CD4-positive, CD25-positive, alpha-beta regulatory T cell (primary cell): ENCODE results near the gene AP1S1. TPM values are rescaled to one million over a fixed set of nuclear protein-coding genes. Genes with fewer than 3 reads are reported as not detected.
"Not testable (repeated sequence)": the region's sequence is repeated elsewhere in the genome, so short reads cannot be mapped to it uniquely, and the experiment has no call there.

Source experiments
- ATAC-seq, 2 donors: fragments of 150-1000 bp; cut with Tn5 transposase; one replicate each; pipeline ENCODE4 v1.10.0; 2021; ENCODE audit warnings: low read depth in 2 of 2, moderate number of reproducible peaks in 2 of 2, moderate library complexity in 1 of 2
- DNase-seq, 3 donors: peaks; one replicate each; pipeline versions ENCODE4 v3.0.0 to v3.0.0-alpha.2; 2012 to 2022; ENCODE audit warnings: mixed read lengths in 1 of 3
- H3K27ac ChIP-seq: one replicate; pipeline ENCODE4 v1.7.0; 2013; ENCODE audit warnings: mild to moderate bottlenecking, low read length; ENCODE audit not compliant: insufficient read depth, poor library complexity, severe bottlenecking
- H3K27me3 ChIP-seq: one replicate; pipeline ENCODE4 v1.7.0; 2013; ENCODE audit warnings: low read length; ENCODE audit not compliant: control insufficient read depth, insufficient read depth
- H3K36me3 ChIP-seq: one replicate; pipeline ENCODE4 v1.7.0; 2013; ENCODE audit warnings: mild to moderate bottlenecking, low read length, moderate library complexity; ENCODE audit not compliant: control insufficient read depth, insufficient read depth
- H3K4me1 ChIP-seq: 2 replicates; pipeline ENCODE4 v1.7.0; 2013; ENCODE audit warnings: mild to moderate bottlenecking, low read length; ENCODE audit not compliant: insufficient read depth, control insufficient read depth, poor library complexity, severe bottlenecking
- H3K4me3 ChIP-seq: one replicate; pipeline ENCODE4 v1.7.0; 2013; ENCODE audit warnings: low read depth, mild to moderate bottlenecking, low read length, moderate library complexity
- H3K9me3 ChIP-seq, 2 experiments: 1 replicate in 1 of 2; 2 replicates in 1 of 2; pipeline ENCODE4 v1.7.0; 2013; ENCODE audit warnings: low read length in 2 of 2, mild to moderate bottlenecking in 1 of 2, moderate library complexity in 1 of 2; ENCODE audit not compliant: control insufficient read depth in 2 of 2
- H3K27ac Mint-ChIP-seq, 3 donors: one replicate each; pipeline ENCODE4 v1.8.0; 2020 to 2022; ENCODE audit warnings: mild to moderate bottlenecking in 3 of 3, mixed read lengths in 3 of 3, moderate library complexity in 2 of 3
- H3K27me3 Mint-ChIP-seq: one replicate; pipeline ENCODE4 v1.8.0; 2022; ENCODE audit warnings: mild to moderate bottlenecking, mixed read lengths
- H3K36me3 Mint-ChIP-seq: one replicate; pipeline ENCODE4 v1.8.0; 2020; ENCODE audit warnings: mixed read lengths
- H3K4me1 Mint-ChIP-seq, 4 donors: one replicate each; pipeline ENCODE4 v1.8.0; 2020 to 2022; ENCODE audit warnings: mixed read lengths in 4 of 4, mild to moderate bottlenecking in 1 of 4
- H3K4me3 Mint-ChIP-seq, 4 donors: one replicate each; pipeline ENCODE4 v1.8.0; 2020 to 2022; ENCODE audit warnings: mild to moderate bottlenecking in 4 of 4, mixed read lengths in 4 of 4, moderate library complexity in 3 of 4
- H3K9me3 Mint-ChIP-seq, 7 donors: one replicate each; pipeline ENCODE4 v1.8.0; 2020 to 2022; ENCODE audit warnings: mixed read lengths in 7 of 7, mild to moderate bottlenecking in 3 of 7, moderate library complexity in 2 of 7
- polyA plus RNA-seq, 4 donors: library from polyadenylated mRNA; unstranded; fragments of 300-500 nt; fragmentation: Illumina TruSeq; gene quantifications; one replicate each; pipeline ENCODE4 v1.2.3, GENCODE V29; 2021
- total RNA-seq: library from RNA; stranded (reverse); gene quantifications from one replicate; pipeline ENCODE4 v1.2.3, GENCODE V29; 2022

The AP1S1 gene
- total and polyA plus RNA-seq, 5 donors from 2014 or later, result 5.4 to 14.5 (median 7.1) TPM

- Histone ChIP-seq H3K4me1 (no peaks in the 10 kb centered on the region), H3K27me3 (peaks cover 10% of the 10 kb centered on the region), H3K36me3 (no peaks in the 10 kb centered on the region), H3K9me3 (no peaks in the 10 kb centered on the region), H3K4me3 (no peak overlapping the region), H3K27ac (no peak overlapping the region)
- Mint-ChIP-seq H3K27ac (no peak overlapping the region), H3K4me1 (peaks cover 0 to 5% (median 3%) of the 10 kb centered on the region in 4 donors), H3K4me3 (no peak overlapping the region), H3K27me3 (peaks cover 39% of the 10 kb centered on the region), H3K36me3 (no peaks in the 10 kb centered on the region), H3K9me3 (peaks cover 0 to 4% (median 0%) of the 10 kb centered on the region in 7 donors)
- DNase-seq (no peak), ATAC-seq (no peak)
Observed at GRCh38 chr7:101120315-101120714, 34.0 kb upstream of the AP1S1 start.

DNA sequence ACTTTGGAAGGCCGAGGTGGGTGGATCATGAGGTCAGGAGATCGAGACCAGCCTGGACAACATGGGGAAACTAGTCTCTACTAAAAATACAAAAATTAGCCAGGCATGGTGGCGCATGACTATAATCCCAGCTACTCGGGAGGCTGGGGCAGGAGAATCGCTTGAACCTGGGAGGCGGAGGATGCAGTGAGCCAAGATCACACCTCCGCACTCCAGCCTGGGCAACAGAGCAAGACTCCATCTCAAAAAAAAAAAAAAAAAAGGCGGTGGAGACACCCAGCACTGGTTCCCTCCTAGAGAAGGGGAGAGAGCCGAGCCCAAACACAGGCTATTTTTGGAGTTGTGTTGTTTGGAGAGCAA, 32.7 kb upstream of the AP1S1 start:
- H3K4me3 ChIP-seq, H3K9me3 ChIP-seq, H3K36me3 ChIP-seq, ATAC-seq, H3K9me3 Mint-ChIP-seq, DNase-seq, H3K27ac Mint-ChIP-seq, H3K27ac ChIP-seq, H3K4me1 ChIP-seq, H3K36me3 Mint-ChIP-seq, H3K4me3 Mint-ChIP-seq: not testable (repeated sequence)
- Mint-ChIP-seq H3K4me1 (peaks cover 0 to 13% (median 7%) of the 10 kb centered on the region in 4 donors), H3K27me3 (peaks cover 45% of the 10 kb centered on the region)
- peaks cover 12% of the 10 kb centered on the region for H3K27me3 ChIP-seq

- Histone ChIP-seq H3K4me3 (no peak overlapping the region), H3K9me3 (no peaks in the 10 kb centered on the region), H3K4me1 (peaks cover 10% of the 10 kb centered on the region), H3K27ac (no peak overlapping the region), H3K27me3 (peaks cover 12% of the 10 kb centered on the region), H3K36me3 (no peaks in the 10 kb centered on the region)
- Mint-ChIP-seq H3K36me3 (no peaks in the 10 kb centered on the region), H3K4me3 (no peak overlapping the region), H3K4me1 (peaks cover 0 to 20% (median 10%) of the 10 kb centered on the region in 4 donors), H3K9me3 (peaks cover 0 to 4% (median 0%) of the 10 kb centered on the region in 7 donors), H3K27ac (peak overlapping the region in 1 of 3 donors; percentile 2), H3K27me3 (peaks cover 51% of the 10 kb centered on the region)
- ATAC-seq, result no peak
- no peak for DNase-seq
Observed at GRCh38 chr7:101121991-101122932, 32.0 kb upstream of the AP1S1 start.

- H3K9me3 ChIP-seq, result no peaks in the 10 kb centered on the region
- H3K27me3 ChIP-seq, result peaks cover 12% of the 10 kb centered on the region
- Mint-ChIP-seq H3K36me3 (no peaks in the 10 kb centered on the region), H3K9me3 (peaks cover 0 to 4% (median 0%) of the 10 kb centered on the region in 7 donors), H3K27me3 (peaks cover 56% of the 10 kb centered on the region), H3K27ac (peak overlapping the region in 1 of 3 donors; percentile 43), H3K4me1 (peaks cover 0 to 25% (median 13%) of the 10 kb centered on the region in 4 donors), H3K4me3 (no peak overlapping the region)
- H3K4me3 ChIP-seq, result no peak overlapping the region
- ATAC-seq, result no peak
- DNase-seq, result no peak
- no peak overlapping the region for H3K27ac ChIP-seq
- H3K36me3 ChIP-seq, result no peaks in the 10 kb centered on the region
- peaks cover 10% of the 10 kb centered on the region for H3K4me1 ChIP-seq
Observed at GRCh38 chr7:101122933-101123702, 31.2 kb upstream of the AP1S1 start.

DNA sequence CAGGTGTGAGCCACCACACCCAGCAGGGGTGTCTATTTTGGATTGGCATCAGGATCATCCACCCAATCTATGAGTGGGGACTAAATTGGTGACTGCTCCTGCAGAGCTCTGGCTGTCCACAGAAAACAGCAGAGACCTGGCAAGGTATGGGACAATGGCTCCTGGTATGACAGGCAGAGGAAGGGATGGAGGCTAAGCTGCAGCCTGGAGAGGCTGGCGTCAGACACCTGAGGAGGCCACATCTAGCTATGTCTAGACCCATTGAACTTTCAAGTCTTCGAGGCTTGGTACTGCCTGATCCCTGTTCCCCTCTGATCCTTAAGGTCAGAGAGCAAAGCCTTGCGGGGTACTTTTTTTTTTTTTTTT, 30.6 kb upstream of the AP1S1 start:
- H3K4me1 ChIP-seq, result peaks cover 10% of the 10 kb centered on the region
- no peaks in the 10 kb centered on the region for H3K36me3 ChIP-seq
- H3K27ac Mint-ChIP-seq, result peak overlapping the region in 1 of 3 donors; percentile 43
- peaks cover 0 to 4% (median 0%) of the 10 kb centered on the region in 7 donors for H3K9me3 Mint-ChIP-seq
- H3K27me3 Mint-ChIP-seq, result peaks cover 56% of the 10 kb centered on the region
- H3K27ac ChIP-seq, result no peak overlapping the region
- ATAC-seq (no peak), DNase-seq (no peak)
- peaks cover 12% of the 10 kb centered on the region for H3K27me3 ChIP-seq
- peaks cover 0 to 25% (median 13%) of the 10 kb centered on the region in 4 donors for H3K4me1 Mint-ChIP-seq
- H3K4me3 ChIP-seq, result no peak overlapping the region
- H3K4me3 Mint-ChIP-seq, result no peak overlapping the region
- H3K36me3 Mint-ChIP-seq, result no peaks in the 10 kb centered on the region
- H3K9me3 ChIP-seq, result no peaks in the 10 kb centered on the region

DNA sequence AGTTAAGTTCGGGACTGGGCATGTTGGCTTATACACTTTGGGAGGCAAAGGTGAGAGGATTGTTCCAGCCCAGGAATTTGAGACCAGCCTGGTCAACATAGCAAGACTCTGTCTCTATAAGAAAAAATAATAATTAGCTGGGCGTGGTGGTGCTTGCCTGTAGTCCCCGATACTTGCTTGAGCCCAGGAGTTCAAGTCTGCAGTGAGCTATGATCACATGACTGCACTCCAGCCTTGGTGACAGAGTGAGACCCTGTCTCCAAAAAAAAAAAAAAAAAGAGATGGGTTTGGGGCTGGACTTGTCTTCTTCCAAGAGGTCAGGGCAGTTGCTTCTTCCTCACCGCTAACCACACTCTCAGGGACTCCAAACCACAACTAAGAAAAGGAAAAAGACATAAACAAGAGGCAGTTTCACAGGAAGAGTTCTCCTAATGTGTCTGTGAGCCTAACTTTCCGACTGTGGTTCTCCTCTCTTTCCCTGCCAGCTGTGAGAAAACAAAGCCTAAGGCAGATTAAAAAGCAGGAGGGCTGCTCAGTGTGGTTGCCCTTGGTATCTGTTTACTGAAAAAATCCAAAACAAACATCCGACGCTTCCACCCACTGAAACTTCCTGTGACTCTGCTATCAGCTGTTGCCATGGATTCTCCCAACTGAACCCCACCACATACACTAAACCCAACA, 29.8 kb upstream of the AP1S1 start:
- Mint-ChIP-seq H3K36me3 (no peaks in the 10 kb centered on the region), H3K4me3 (no peak overlapping the region), H3K27ac (no peak overlapping the region), H3K27me3 (peaks cover 56% of the 10 kb centered on the region), H3K9me3 (peaks cover 0 to 3% (median 0%) of the 10 kb centered on the region in 7 donors), H3K4me1 (peaks cover 0 to 25% (median 13%) of the 10 kb centered on the region in 4 donors)
- H3K4me3 ChIP-seq, result no peak overlapping the region
- no peak for DNase-seq
- H3K36me3 ChIP-seq, result no peaks in the 10 kb centered on the region
- H3K27me3 ChIP-seq, result peaks cover 12% of the 10 kb centered on the region
- H3K27ac ChIP-seq, result no peak overlapping the region
- H3K9me3 ChIP-seq, result no peaks in the 10 kb centered on the region
- H3K4me1 ChIP-seq, result peaks cover 10% of the 10 kb centered on the region
- ATAC-seq, result no peak

- ATAC-seq (no peak), DNase-seq (no peak)
- peak overlapping the region; percentile 30 for H3K4me3 ChIP-seq
- H3K9me3 ChIP-seq, result no peaks in the 10 kb centered on the region
- no peaks in the 10 kb centered on the region for H3K36me3 Mint-ChIP-seq
- H3K27ac Mint-ChIP-seq, result no peak overlapping the region
- H3K4me1 Mint-ChIP-seq, result peaks cover 0 to 25% (median 13%) of the 10 kb centered on the region in 4 donors
- H3K36me3 ChIP-seq, result no peaks in the 10 kb centered on the region
- peaks cover 12% of the 10 kb centered on the region for H3K27me3 ChIP-seq
- peak overlapping the region in 1 of 4 donors; percentile 7 for H3K4me3 Mint-ChIP-seq
- H3K27me3 Mint-ChIP-seq, result peaks cover 59% of the 10 kb centered on the region
- peaks cover 10% of the 10 kb centered on the region for H3K4me1 ChIP-seq
- H3K27ac ChIP-seq, result no peak overlapping the region
- H3K9me3 Mint-ChIP-seq, result peaks cover 0 to 2% (median 0%) of the 10 kb centered on the region in 7 donors
Observed at GRCh38 chr7:101125989-101126650, 28.2 kb upstream of the AP1S1 start.
